Fibroblast of lung (primary cell): ENCODE results near the gene TEAD3.

Source experiments
- CTCF ChIP-seq, 2 donors: IDR thresholded peaks in 1 of 2; conservative IDR thresholded peaks in 1 of 2; 1 replicate in 1 of 2; 2 replicates in 1 of 2; pipeline ENCODE4 v1.5.1; 2011 to 2012; ENCODE audit warnings: low read length in 2 of 2, control low read depth in 1 of 2, inconsistent platforms in 1 of 2, low read depth in 1 of 2, mild to moderate bottlenecking in 1 of 2
- EZH2 ChIP-seq: IDR thresholded peaks from 2 replicates; pipeline ENCODE4 v1.5.1; 2012; ENCODE audit warnings: low read length, control low read depth, mild to moderate bottlenecking; ENCODE audit errors: missing control alignments

- TF ChIP-seq EZH2: no peak
- TF ChIP-seq CTCF (conservative IDR thresholded peaks at IDR 0.05 in 1 of 2, IDR thresholded peaks at IDR 0.05 in 1 of 2; ENCODE audit: low read depth in 1 of 2, low read length in 2 of 2): peak; percentile 60 to 62
Measured at GRCh38 chr6:35449287-35449881, 47.5 kb downstream of the TEAD3 start.
